WI38 (cell line): ENCODE measurements around the gene ELP5.
A peak's percentile ranks its signal among the peaks of the same experiment; 100 is the strongest.

Experiments used
- H3K4me3 ChIP-seq: 2 replicates; pipeline ENCODE4 v1.5.1; 2011; ENCODE audit warnings: low read depth, mild to moderate bottlenecking, control low read depth, low read length
- CTCF ChIP-seq: IDR thresholded peaks from 2 replicates; pipeline ENCODE4 v1.5.1; 2012; ENCODE audit warnings: low read depth, mild to moderate bottlenecking, control low read depth, low read length

The ELP5 gene

GRCh38 chr17:7293816-7294613 lies 42.0 kb downstream of the ELP5 start:
- H3K4me3 ChIP-seq: no peak overlapping the region
- no peak for TF ChIP-seq CTCF

GRCh38 chr17:7294614-7295153 lies 42.7 kb downstream of the ELP5 start, which contains the start of gene YBX2:
TSS of gene YBX2 (minus strand) at chr17:7294639. CDS start at chr17:7294500, 139 bp downstream.
- H3K4me3 ChIP-seq: no peak within 1 kb of the TSS
- TF ChIP-seq CTCF: no peak

- H3K4me3 ChIP-seq: no peak overlapping the region
- TF ChIP-seq CTCF: no peak
Measured at GRCh38 chr17:7295230-7296180, 43.5 kb downstream of the ELP5 start.

DNA sequence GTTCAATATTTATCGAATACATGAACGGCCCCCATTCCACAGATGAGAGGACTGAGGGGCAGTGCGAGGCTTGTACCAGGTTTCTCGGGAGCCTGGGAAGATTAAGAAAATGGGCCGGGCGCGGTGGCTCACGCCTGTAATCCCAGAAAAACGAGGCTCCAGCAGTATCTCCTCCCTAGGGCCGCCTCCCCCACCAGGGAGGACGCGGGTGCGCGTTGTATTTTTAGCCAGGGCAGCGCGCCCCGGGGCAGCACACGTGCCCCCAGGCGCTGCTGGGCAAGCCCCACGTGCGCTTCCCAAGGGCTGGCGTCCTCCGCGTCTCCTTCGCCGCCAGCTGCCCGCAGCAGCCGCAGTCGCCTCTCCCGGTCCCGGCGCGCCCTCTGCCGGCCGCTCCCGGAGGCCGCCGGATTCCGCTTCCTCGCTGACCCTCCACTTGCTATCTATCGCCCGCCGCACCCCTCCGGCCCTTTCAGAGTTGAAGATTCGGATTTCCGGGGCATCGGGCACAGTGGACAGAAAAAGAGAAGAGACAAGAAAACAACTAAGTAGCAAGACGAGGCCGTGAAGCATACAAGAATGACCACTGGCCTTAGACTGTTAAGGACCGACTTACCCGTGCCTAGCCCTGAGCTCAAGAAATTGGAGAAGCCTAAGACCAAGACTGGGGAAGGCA lies 44.3 kb downstream of the ELP5 start:
- no peak overlapping the region for H3K4me3 ChIP-seq

GRCh38 chr17:7304179-7304578 lies 52.2 kb downstream of the ELP5 start:
- no peak overlapping the region for H3K4me3 ChIP-seq
- TF ChIP-seq CTCF: no peak

More for the DNA sequence above, 44.3 kb downstream of the ELP5 start:
- TF ChIP-seq CTCF: peak; percentile 89

DNA sequence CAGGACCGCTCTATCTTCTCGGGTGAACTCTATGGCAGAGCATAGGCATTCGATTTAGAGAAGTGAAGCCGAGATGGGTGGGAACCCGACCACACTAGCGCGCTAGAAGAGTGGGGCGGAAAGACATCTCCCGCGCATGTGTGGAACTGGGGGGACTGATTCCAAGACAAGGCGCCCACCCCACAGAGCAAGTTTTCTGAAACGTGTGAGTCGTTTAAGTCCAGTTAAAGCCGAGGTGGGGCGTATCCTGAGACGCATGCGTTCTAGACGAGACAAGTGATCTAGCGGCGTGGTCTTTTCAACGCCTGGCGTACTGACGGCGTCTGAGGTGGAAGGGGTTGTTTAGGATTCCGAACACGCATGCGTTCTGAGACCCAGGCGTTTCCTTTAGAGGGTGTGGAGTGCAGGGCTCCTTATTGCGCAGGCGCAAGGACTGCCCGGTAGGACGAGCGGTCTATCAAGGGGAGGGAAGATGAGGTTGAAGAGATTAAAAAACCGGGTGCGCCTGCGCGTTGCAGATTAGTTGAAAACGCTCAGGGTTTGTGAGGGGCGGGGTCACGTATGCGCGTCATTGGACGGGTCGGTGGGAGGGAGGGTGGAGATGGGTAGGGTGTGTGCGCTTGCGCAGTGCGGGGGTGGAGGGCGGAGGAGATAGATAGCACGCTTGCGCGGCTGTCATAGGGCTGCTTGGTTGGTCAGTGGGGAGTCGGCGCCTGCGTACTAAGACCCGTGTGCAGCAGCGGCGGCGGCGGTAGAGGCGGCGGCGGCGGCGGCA lies 55.1 kb downstream of the ELP5 start, which contains the start of gene EIF5A:
Gene EIF5A (plus strand): TSS at position 718 of the 775 bp plus-strand sequence. CDS start 2,008 bp downstream, outside the sequence.
- H3K4me3 ChIP-seq: peak within 1 kb of the TSS; percentile 98
- no peak for TF ChIP-seq CTCF
